H9 (cell line): ENCODE data around the gene GASK1B. TPM values are rescaled to one million over a fixed set of nuclear protein-coding genes. Genes with fewer than 3 reads are reported as not detected.

Experiments used
- DNase-seq: peaks from one replicate; pipeline ENCODE4 v3.0.0-alpha.2; 2017
- H2AFZ ChIP-seq: one replicate; pipeline ENCODE4 v1.6.1; 2013; ENCODE audit warnings: mild to moderate bottlenecking, low read length, control low read depth, moderate library complexity
- H2AK5ac ChIP-seq: 2 replicates; pipeline ENCODE4 v1.6.1; 2013; ENCODE audit warnings: low read length, control low read depth, mixed read lengths; ENCODE audit not compliant: insufficient read length
- H2BK120ac ChIP-seq: one replicate; pipeline ENCODE4 v1.6.1; 2013; ENCODE audit warnings: low read depth, mild to moderate bottlenecking, low read length, control low read depth, inconsistent platforms; ENCODE audit not compliant: poor library complexity, severe bottlenecking
- H2BK12ac ChIP-seq: 2 replicates; pipeline ENCODE4 v1.6.1; 2013; ENCODE audit warnings: low read length, control low read depth, mixed read lengths, low read depth; ENCODE audit not compliant: insufficient read length
- H2BK15ac ChIP-seq: 2 replicates; pipeline ENCODE4 v1.6.1; 2013; ENCODE audit warnings: low read depth, low read length, control low read depth
- H2BK20ac ChIP-seq: one replicate; pipeline ENCODE4 v1.6.1; 2013; ENCODE audit warnings: low read depth, mild to moderate bottlenecking, low read length, control low read depth, inconsistent platforms; ENCODE audit not compliant: poor library complexity, severe bottlenecking
- H2BK5ac ChIP-seq: 2 replicates; pipeline ENCODE4 v1.6.1; 2013; ENCODE audit warnings: low read length, control low read depth, mixed read lengths; ENCODE audit not compliant: insufficient read length
- H3K14ac ChIP-seq: 2 replicates; pipeline ENCODE4 v1.6.1; 2013; ENCODE audit warnings: low read length, control low read depth; ENCODE audit not compliant: insufficient read depth
- H3K18ac ChIP-seq: 2 replicates; pipeline ENCODE4 v1.6.1; 2013; ENCODE audit warnings: low read depth, mild to moderate bottlenecking, mixed read lengths, low read length, control low read depth; ENCODE audit not compliant: insufficient read length
- H3K23ac ChIP-seq: 2 replicates; pipeline ENCODE4 v1.6.1; 2013; ENCODE audit warnings: low read length, control low read depth, mixed read lengths, low read depth; ENCODE audit not compliant: insufficient read length
- H3K23me2 ChIP-seq: 2 replicates; pipeline ENCODE4 v1.6.1; 2013; ENCODE audit warnings: low read depth, mild to moderate bottlenecking, mixed read lengths, low read length, control low read depth; ENCODE audit not compliant: insufficient read length, poor library complexity, severe bottlenecking
- H3K27ac ChIP-seq: 2 replicates; pipeline ENCODE4 v1.5.1; 2013; ENCODE audit warnings: low read length, control low read depth, mixed read lengths, low read depth; ENCODE audit not compliant: insufficient read length
- H3K27me3 ChIP-seq: 2 replicates; pipeline ENCODE4 v1.6.1; 2013; ENCODE audit warnings: low read length, control low read depth, inconsistent platforms; ENCODE audit not compliant: insufficient read depth
- H3K4ac ChIP-seq: 2 replicates; pipeline ENCODE4 v1.6.1; 2013; ENCODE audit warnings: low read depth, mild to moderate bottlenecking, control low read depth, inconsistent platforms, low read length, moderate library complexity
- H3K4me1 ChIP-seq: 2 replicates; pipeline ENCODE4 v1.6.1; 2013; ENCODE audit warnings: low read length, control low read depth, inconsistent platforms; ENCODE audit not compliant: insufficient read depth
- H3K4me2 ChIP-seq: 2 replicates; pipeline ENCODE4 v1.6.1; 2013; ENCODE audit warnings: low read length, control low read depth, mixed read lengths; ENCODE audit not compliant: insufficient read length, insufficient read depth
- H3K56ac ChIP-seq: 2 replicates; pipeline ENCODE4 v1.6.1; 2013; ENCODE audit warnings: low read depth, mild to moderate bottlenecking, mixed read lengths, low read length, control low read depth; ENCODE audit not compliant: insufficient read length
- H3K79me1 ChIP-seq: 2 replicates; pipeline ENCODE4 v1.6.1; 2013; ENCODE audit warnings: low read depth, mild to moderate bottlenecking, moderate library complexity, low read length, control low read depth, inconsistent platforms; ENCODE audit not compliant: insufficient read depth, poor library complexity, severe bottlenecking
- H3K79me2 ChIP-seq: 2 replicates; pipeline ENCODE4 v1.6.1; 2013; ENCODE audit warnings: low read length, control low read depth, inconsistent platforms; ENCODE audit not compliant: insufficient read depth
- H3K9ac ChIP-seq: 2 replicates; pipeline ENCODE4 v1.6.1; 2013; ENCODE audit warnings: low read length, control low read depth, mixed read lengths; ENCODE audit not compliant: insufficient read length; ENCODE audit errors: extremely low read depth
- H3K9me3 ChIP-seq: one replicate; pipeline ENCODE4 v1.6.1; 2013; ENCODE audit warnings: low read depth, low read length, inconsistent platforms; ENCODE audit not compliant: control insufficient read depth
- H3T11ph ChIP-seq: one replicate; pipeline ENCODE4 v1.6.1; 2013; ENCODE audit warnings: mild to moderate bottlenecking, low read length, control low read depth, inconsistent platforms
- H4K20me1 ChIP-seq: one replicate; pipeline ENCODE4 v1.6.1; 2013; ENCODE audit not compliant: control insufficient read depth, insufficient read length, insufficient read depth
- H4K5ac ChIP-seq: 2 replicates; pipeline ENCODE4 v1.6.1; 2013; ENCODE audit warnings: low read depth, mild to moderate bottlenecking, mixed read lengths, low read length, control low read depth; ENCODE audit not compliant: insufficient read length
- H4K8ac ChIP-seq: replicated peaks from 2 replicates; pipeline ENCODE4 v1.6.1; 2013; ENCODE audit warnings: low read length, control low read depth, mixed read lengths, low read depth; ENCODE audit not compliant: insufficient read length
- H4K91ac ChIP-seq: 2 replicates; pipeline ENCODE4 v1.6.1; 2013; ENCODE audit warnings: low read depth, mild to moderate bottlenecking, moderate library complexity, mixed read lengths, low read length, control low read depth; ENCODE audit not compliant: insufficient read length
- H3K27ac Mint-ChIP-seq, 3 experiments: 2 replicates in 2 of 3; 3 replicates in 1 of 3; pipeline ENCODE4 v1.8.0; 2020 to 2021; ENCODE audit warnings: mixed read lengths in 3 of 3, mild to moderate bottlenecking in 1 of 3, moderate library complexity in 1 of 3
- H3K27me3 Mint-ChIP-seq: 2 replicates; pipeline ENCODE4 v1.8.0; 2021; ENCODE audit warnings: low read depth, mild to moderate bottlenecking, moderate library complexity, mixed read lengths
- H3K36me3 Mint-ChIP-seq, 3 experiments: 2 replicates in 2 of 3; 3 replicates in 1 of 3; pipeline ENCODE4 v1.8.0; 2020 to 2021; ENCODE audit warnings: low read depth in 3 of 3, mixed read lengths in 3 of 3; ENCODE audit not compliant: insufficient read depth in 1 of 3
- H3K4me1 Mint-ChIP-seq, 2 experiments: 2 replicates each; pipeline ENCODE4 v1.8.0; 2020; ENCODE audit warnings: mixed read lengths in 2 of 2
- H3K4me3 Mint-ChIP-seq, 2 experiments: 2 replicates in 1 of 2; 3 replicates in 1 of 2; pipeline ENCODE4 v1.8.0; 2020 to 2021; ENCODE audit warnings: mild to moderate bottlenecking in 2 of 2, mixed read lengths in 2 of 2, moderate library complexity in 1 of 2
- H3K9me3 Mint-ChIP-seq, 2 experiments: 2 replicates in 1 of 2; 3 replicates in 1 of 2; pipeline ENCODE4 v1.8.0; 2020; ENCODE audit warnings: mild to moderate bottlenecking in 2 of 2, mixed read lengths in 2 of 2, moderate library complexity in 1 of 2
- CTCF ChIP-seq: fragments of 200-600 bp; sonication (generic); conservative IDR thresholded peaks from 3 replicates; pipeline ENCODE4 v1.8.0; 2021; ENCODE audit warnings: antibody characterized with exemption, mild to moderate bottlenecking
- total RNA-seq: library from RNA; stranded (reverse); gene quantifications from 2 replicates; pipeline ENCODE4 v1.2.1, GENCODE V29; 2021

GASK1B gene
- total RNA-seq, 1 experiment from 2014 or later: not detected

DNA sequence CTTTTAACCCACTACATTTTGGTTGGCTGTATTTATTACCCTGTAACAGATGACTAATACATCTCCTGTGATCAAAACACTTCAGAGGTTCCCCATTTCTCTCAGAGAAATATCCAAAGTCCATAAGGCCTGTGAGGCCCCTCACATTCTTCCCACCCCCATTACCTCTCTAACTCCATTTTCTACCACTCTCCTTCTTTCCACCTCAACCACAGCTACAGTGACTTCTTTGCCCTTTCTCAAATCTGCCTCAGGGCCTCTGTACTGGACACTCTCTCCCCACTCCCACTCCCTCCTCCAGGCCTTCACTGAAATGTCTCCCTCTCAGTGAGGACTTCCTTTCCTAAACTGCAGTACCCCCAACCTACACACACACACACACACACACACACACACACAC is 29.1 kb upstream of the GASK1B start:
- H3K79me1 ChIP-seq: no peaks in the 10 kb centered on the region
- H4K91ac ChIP-seq: no peak overlapping the region
- no peak overlapping the region for H2BK15ac ChIP-seq
- H3K9me3 ChIP-seq: no peaks in the 10 kb centered on the region
- H3K27me3 ChIP-seq: no peaks in the 10 kb centered on the region
- no peak overlapping the region for H3K56ac ChIP-seq
- H3K36me3 Mint-ChIP-seq: no peaks in the 10 kb centered on the region
- H4K20me1 ChIP-seq: no peaks in the 10 kb centered on the region
- no peak overlapping the region for H2AK5ac ChIP-seq
- no peaks in the 10 kb centered on the region for H3K4me1 Mint-ChIP-seq
- no peak overlapping the region for H3K27ac ChIP-seq
- no peak overlapping the region for H3K4ac ChIP-seq
- peaks cover 0 to 5% of the 10 kb centered on the region in 2 experiments; a peak in 3 of 5 replicates for H3K9me3 Mint-ChIP-seq
- no peak overlapping the region for H2AFZ ChIP-seq
- H3K27ac Mint-ChIP-seq: no peak overlapping the region
- no peak for TF ChIP-seq CTCF
- no peaks in the 10 kb centered on the region for H3K79me2 ChIP-seq
- no peak overlapping the region for H3K18ac ChIP-seq
- H3K27me3 Mint-ChIP-seq: no peaks in the 10 kb centered on the region
- no peak overlapping the region for H2BK5ac ChIP-seq
- H4K5ac ChIP-seq: no peak overlapping the region
- no peak for DNase-seq
- H3K14ac ChIP-seq: no peak overlapping the region
- no peaks in the 10 kb centered on the region for H3K23me2 ChIP-seq
- H3K23ac ChIP-seq: no peak overlapping the region
- no peak overlapping the region for H2BK120ac ChIP-seq
- H2BK12ac ChIP-seq: no peak overlapping the region
- H3K4me1 ChIP-seq: no peaks in the 10 kb centered on the region
- H4K8ac ChIP-seq: no peak overlapping the region
- no peak overlapping the region for H2BK20ac ChIP-seq
- H3K9ac ChIP-seq: no peak overlapping the region
- no peak overlapping the region for H3K4me2 ChIP-seq
- H3T11ph ChIP-seq: no peak overlapping the region
- no peak overlapping the region for H3K4me3 Mint-ChIP-seq
